Transverse colon (tissue), 4 donors: ENCODE data around the gene WT1. TPM values are rescaled to one million over a fixed set of nuclear protein-coding genes. Genes with fewer than 3 reads are reported as not detected.
"Not testable (repeated sequence)": the region's sequence is repeated elsewhere in the genome, so short reads cannot be mapped to it uniquely, and the experiment has no call there.

ENCODE experiments used
- DNase-seq: peaks from one replicate; pipeline ENCODE4 v3.0.0-alpha.2; 2019
- H3K27ac ChIP-seq, 4 donors: fragments of 200-600 bp; sonication (generic); 2 replicates each; pipeline ENCODE4 v1.5.1; 2016 to 2018; ENCODE audit warnings: inconsistent platforms in 4 of 4
- H3K27me3 ChIP-seq: fragments of 200-600 bp; sonication (generic); 2 replicates; pipeline ENCODE4 v1.5.1; 2017; ENCODE audit warnings: inconsistent platforms
- H3K36me3 ChIP-seq, 4 donors: fragments of 200-600 bp; sonication (generic); 2 replicates each; pipeline ENCODE4 v1.5.1; 2017 to 2019; ENCODE audit warnings: inconsistent platforms in 4 of 4
- H3K4me1 ChIP-seq, 4 donors: fragments of 200-600 bp; sonication (generic); 2 replicates each; pipeline ENCODE4 v1.5.1; 2017 to 2020; ENCODE audit warnings: inconsistent platforms in 4 of 4
- H3K4me3 ChIP-seq, 4 donors: fragments of 200-600 bp; sonication (generic); 1 replicate in 1 of 4; 2 replicates in 3 of 4; pipeline versions ENCODE4 v1.5.1 to v1.6.1; 2017 to 2019; ENCODE audit warnings: inconsistent platforms in 4 of 4
- H3K9me3 ChIP-seq, 2 donors: fragments of 200-600 bp; sonication (generic); 2 replicates each; pipeline ENCODE4 v1.5.1; 2017 to 2019; ENCODE audit warnings: inconsistent platforms in 2 of 2
- EP300 ChIP-seq: sonication (generic); formaldehyde crosslinking; IDR thresholded peaks from one replicate; pipeline ENCODE4 v1.6.1; 2017; ENCODE audit warnings: antibody characterized with exemption, low read depth
- POLR2A ChIP-seq: fragments of 450-650 bp; IDR thresholded peaks from one replicate; pipeline ENCODE4 v1.6.1; 2016; ENCODE audit warnings: antibody characterized with exemption, mild to moderate bottlenecking, moderate library complexity
- POLR2AphosphoS5 ChIP-seq, 3 donors: sonication (generic); formaldehyde crosslinking; IDR thresholded peaks; one replicate each; pipeline ENCODE4 v1.6.1; 2016; ENCODE audit warnings: antibody characterized with exemption in 3 of 3
- WGBS, 2 donors: methylation state at CpG; one replicate each; pipeline ENCODE4 v1.1.5; 2018; ENCODE audit warnings: low coverage in 1 of 2; 5-methylcytosine and 5-hydroxymethylcytosine counted together
- in situ Hi-C, 4 donors: fragments of 200-750 bp; cut with MboI; loops; one replicate each; pipeline versions ENCODE4 v1.15.0 to v1.15.1; 2017; ENCODE audit warnings: low sequenced_read_pairs in 3 of 4, low pct_ligation_motif_present in 1 of 4, low pct_unique_long_range_greater_than_20kb in 1 of 4
- intact Hi-C: fragments of 100-400 bp; cut with DNase I; formaldehyde crosslinking; loops from one replicate; pipeline ENCODE4 v1.15.1; 2023; ENCODE audit warnings: low total_unique reads
- total RNA-seq, 4 donors: library from RNA; depleted of rRNA; stranded (reverse); fragments of >200 nt; gene quantifications; one replicate each; pipeline ENCODE4 v1.1.0, GENCODE V29; 2016
- TF ChIP-seq, protein P1 (sequence below), 5 experiments: fragments of 200-600 bp in 3 of 5; fragments of 450-650 bp in 2 of 5; sonication (generic) in 3 of 5; IDR thresholded peaks; 1 replicate in 2 of 5; 2 replicates in 3 of 5; pipeline ENCODE4 v1.5.1; 2016 to 2017; ENCODE audit warnings: antibody characterized with exemption in 5 of 5, inconsistent platforms in 3 of 5, mild to moderate bottlenecking in 2 of 5, moderate library complexity in 1 of 5

WT1 gene
- total RNA-seq, 4 donors from 2014 or later, result 0.55 to 3.0 (median 0.95) TPM; not detected in 1

DNA sequence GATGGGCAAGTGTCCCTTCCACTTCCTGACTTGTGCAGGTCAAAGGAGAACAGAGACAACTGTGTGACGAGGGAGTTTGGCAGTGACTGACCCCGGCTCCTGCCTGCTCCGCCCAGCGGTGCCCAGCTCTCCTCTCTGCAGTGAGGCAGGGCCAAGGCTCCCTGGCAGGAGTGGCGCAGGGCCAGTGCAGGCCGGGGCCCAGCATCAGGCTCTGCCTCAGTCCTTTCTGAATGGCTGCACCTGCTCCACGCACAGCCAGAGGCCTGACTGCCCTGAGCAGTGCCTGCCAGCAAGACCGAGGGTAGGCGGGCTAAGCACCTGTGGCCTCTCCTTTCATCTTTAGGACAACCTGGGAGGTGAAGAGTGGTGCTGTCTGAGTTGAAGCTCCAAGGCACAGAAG lies 54.2 kb downstream of the WT1 start:
- in situ Hi-C loops (no loop called here), intact Hi-C loops (no loop called here)
- DNase-seq, result no peak
- no peaks in the 10 kb centered on the region for H3K36me3 ChIP-seq
- TF ChIP-seq POLR2A (no peak), POLR2AphosphoS5 (IDR thresholded peaks at IDR 0.05) (no peak), EP300 (no peak)
- TF ChIP-seq, protein P1, sequence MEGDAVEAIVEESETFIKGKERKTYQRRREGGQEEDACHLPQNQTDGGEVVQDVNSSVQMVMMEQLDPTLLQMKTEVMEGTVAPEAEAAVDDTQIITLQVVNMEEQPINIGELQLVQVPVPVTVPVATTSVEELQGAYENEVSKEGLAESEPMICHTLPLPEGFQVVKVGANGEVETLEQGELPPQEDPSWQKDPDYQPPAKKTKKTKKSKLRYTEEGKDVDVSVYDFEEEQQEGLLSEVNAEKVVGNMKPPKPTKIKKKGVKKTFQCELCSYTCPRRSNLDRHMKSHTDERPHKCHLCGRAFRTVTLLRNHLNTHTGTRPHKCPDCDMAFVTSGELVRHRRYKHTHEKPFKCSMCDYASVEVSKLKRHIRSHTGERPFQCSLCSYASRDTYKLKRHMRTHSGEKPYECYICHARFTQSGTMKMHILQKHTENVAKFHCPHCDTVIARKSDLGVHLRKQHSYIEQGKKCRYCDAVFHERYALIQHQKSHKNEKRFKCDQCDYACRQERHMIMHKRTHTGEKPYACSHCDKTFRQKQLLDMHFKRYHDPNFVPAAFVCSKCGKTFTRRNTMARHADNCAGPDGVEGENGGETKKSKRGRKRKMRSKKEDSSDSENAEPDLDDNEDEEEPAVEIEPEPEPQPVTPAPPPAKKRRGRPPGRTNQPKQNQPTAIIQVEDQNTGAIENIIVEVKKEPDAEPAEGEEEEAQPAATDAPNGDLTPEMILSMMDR (IDR thresholded peaks at IDR 0.05), result no peak
- WGBS, 2 donors, result 76% methylated on average over 9 of the region's 9 CpGs; no CpG with 5 or more reads in 1 of the 2 donors
- H3K4me1 ChIP-seq, result no peaks in the 10 kb centered on the region
- H3K27me3 ChIP-seq, result no peaks in the 10 kb centered on the region
- H3K9me3 ChIP-seq, result no peaks in the 10 kb centered on the region
- no peak overlapping the region for H3K27ac ChIP-seq
- no peak overlapping the region for H3K4me3 ChIP-seq

DNA sequence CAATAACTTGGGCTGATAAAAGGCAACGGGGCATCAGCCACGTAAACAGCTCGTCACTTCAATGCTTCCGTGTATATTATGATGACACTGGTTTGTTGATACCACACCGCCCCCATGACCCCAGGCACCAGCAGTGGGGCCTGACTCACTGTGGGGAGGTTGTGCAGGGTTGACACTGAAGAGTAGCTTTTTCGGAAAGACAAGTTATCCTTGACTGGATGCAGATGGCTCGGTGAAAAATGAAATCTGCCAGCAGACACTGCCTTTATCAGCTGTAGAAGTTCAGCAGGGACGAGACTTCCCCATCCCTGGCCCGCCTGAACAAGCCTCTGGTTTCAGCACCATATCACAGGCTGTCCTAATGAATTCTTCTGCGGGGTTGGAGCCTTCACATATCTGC lies 55.6 kb downstream of the WT1 start:
- Histone ChIP-seq H3K27ac (no peak overlapping the region), H3K9me3 (no peaks in the 10 kb centered on the region), H3K36me3 (no peaks in the 10 kb centered on the region), H3K4me3 (no peak overlapping the region), H3K27me3 (no peaks in the 10 kb centered on the region), H3K4me1 (no peaks in the 10 kb centered on the region)
- intact Hi-C loops (no loop called here), in situ Hi-C loops (no loop called here)
- no peak for DNase-seq
- TF ChIP-seq, protein P1 (IDR thresholded peaks at IDR 0.05), result no peak
- no peak for TF ChIP-seq EP300
- TF ChIP-seq POLR2A, result no peak
- no peak for TF ChIP-seq POLR2AphosphoS5 (IDR thresholded peaks at IDR 0.05)
- WGBS, 2 donors, result 39 to 61% methylated on average over 6 to 10 of the region's 10 CpGs

DNA sequence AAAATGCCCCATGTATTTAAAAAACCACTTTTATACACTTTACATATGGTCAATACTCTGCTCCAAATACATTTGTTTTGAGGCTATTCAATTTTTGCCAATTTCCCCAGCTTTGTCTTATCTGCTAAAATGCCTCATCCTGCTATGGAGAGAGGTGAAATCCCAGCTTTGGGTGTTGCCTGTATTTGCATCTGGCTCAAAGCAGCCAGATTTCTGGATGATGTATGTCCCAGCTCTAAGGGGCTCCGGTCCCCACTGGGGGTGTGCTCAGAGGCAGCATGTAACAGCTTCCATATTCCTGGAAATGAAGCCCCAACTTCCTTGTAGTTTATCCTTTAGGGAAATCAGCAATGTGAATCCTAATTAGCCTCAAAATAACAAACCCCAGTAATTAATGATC lies 59.5 kb downstream of the WT1 start:
- intact Hi-C loops (no loop called here), in situ Hi-C loops (no loop called here)
- TF ChIP-seq POLR2AphosphoS5 (IDR thresholded peaks at IDR 0.05) (no peak), POLR2A (no peak), EP300 (no peak)
- TF ChIP-seq, protein P1 (IDR thresholded peaks at IDR 0.05), result no peak
- DNase-seq, result no peak
- H3K4me1 ChIP-seq, result no peaks in the 10 kb centered on the region
- 68% methylated on average over 1 of the region's 1 CpG; no CpG with 5 or more reads in 1 of the 2 donors for WGBS, 2 donors
- no peaks in the 10 kb centered on the region for H3K9me3 ChIP-seq
- no peaks in the 10 kb centered on the region for H3K27me3 ChIP-seq
- no peak overlapping the region for H3K27ac ChIP-seq
- no peak overlapping the region for H3K4me3 ChIP-seq
- H3K36me3 ChIP-seq, result no peaks in the 10 kb centered on the region

DNA sequence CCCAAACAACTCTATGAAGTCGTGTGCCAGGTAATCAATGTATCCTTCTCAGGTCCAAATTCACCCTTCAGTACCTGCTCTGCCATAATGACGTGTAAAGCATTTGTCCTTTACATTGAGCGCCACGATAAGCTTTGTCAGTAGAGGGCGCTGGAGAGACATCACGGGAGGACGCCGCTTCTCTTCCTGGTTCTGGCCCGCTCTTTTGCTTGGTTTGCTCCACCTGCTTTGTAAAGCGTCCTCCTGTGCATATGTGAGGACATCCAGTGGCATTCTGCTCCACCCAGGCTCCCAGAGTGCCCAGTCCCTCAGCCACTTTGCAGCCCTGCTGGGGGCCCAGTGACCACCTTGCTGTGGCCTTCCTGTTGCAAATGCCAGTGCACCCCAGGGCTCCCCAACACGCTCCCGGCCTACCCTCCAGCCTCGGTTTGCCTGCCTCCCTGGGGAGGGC lies 61.1 kb downstream of the WT1 start:
- no peak overlapping the region for H3K27ac ChIP-seq
- no peaks in the 10 kb centered on the region for H3K4me1 ChIP-seq
- intact Hi-C loops, result no loop called here
- DNase-seq, result peak; percentile 48
- 4 to 46% methylated on average over 5 to 13 of the region's 13 CpGs for WGBS, 2 donors
- H3K36me3 ChIP-seq, result no peaks in the 10 kb centered on the region
- TF ChIP-seq, protein P1 (IDR thresholded peaks at IDR 0.05), result peak in 3 of 5 experiments; percentile 11 to 32 (median 32)
- TF ChIP-seq POLR2AphosphoS5 (IDR thresholded peaks at IDR 0.05) (no peak), EP300 (no peak)
- no peaks in the 10 kb centered on the region for H3K27me3 ChIP-seq
- in situ Hi-C loops, result no loop called here
- no peak overlapping the region for H3K4me3 ChIP-seq
- H3K9me3 ChIP-seq, result peaks cover 0 to under 1% of the 10 kb centered on the region in 2 donors

DNA sequence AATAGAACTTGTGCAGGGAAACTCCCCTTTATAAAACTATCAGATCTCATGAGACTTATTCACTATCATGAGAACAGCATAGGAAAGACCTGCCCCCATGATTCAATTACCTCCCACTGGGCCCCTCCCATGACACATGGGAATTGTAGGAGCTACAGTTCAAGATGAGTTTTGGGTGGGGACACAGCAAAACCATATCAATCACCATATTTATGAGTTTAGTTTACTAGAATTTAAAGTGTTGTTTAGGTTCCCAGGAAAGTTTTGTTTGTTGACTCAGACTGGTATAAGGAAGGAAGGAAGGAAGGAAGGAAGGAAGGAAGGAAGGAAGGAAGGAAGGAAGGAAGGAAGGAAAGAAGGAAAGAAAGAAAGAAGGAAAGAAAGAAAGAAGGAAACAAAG lies 65.4 kb downstream of the WT1 start:
- H3K27ac ChIP-seq, DNase-seq, intact Hi-C loops, H3K4me3 ChIP-seq, H3K36me3 ChIP-seq, H3K4me1 ChIP-seq, in situ Hi-C loops, H3K27me3 ChIP-seq, H3K9me3 ChIP-seq: not testable (repeated sequence)
